ENCODE results near the gene ZNF668. TPM values are rescaled to one million over a fixed set of nuclear protein-coding genes. Genes with fewer than 3 reads are reported as not detected.

ZNF668 gene
- total and polyA plus RNA-seq, 2 of the 13 experiments (the other 11 are each of a cell fraction or from before 2014, with no cell fraction given), result 3.8 to 9.8 TPM

DNA sequence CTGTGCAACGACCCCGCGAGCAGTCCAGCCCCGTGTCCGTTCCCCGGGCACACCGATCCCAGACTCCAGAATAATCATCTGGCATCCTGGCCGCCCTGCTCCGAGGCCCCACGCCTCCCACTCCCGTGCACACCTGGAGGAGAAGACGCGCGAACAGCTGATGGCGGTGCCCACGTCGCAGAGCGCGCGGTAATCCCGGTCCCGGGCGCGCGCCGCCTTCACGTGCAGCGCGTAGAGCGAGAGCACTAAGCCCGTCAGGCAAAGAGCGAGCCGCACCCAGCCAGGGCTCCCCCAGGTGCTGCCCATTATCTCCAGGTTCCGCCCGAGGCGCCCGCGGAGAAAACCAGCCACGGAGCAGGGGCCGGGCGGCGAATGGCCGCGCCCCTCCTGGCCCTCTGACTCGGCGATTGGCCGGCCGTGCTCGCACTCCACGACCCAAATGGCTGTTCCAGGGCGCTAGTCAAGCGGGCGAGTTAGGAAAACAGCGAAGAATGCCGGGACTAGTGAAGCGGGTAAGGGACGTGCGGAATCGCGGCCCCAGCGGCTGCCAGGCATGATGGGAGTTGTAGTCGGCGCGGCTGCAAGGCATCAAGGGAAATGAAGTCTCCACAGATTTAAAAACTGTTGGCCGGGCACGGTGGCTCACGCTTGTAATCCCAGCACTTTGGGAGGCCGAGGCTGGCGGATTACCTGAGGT, 20.5 kb upstream of the ZNF668 start, which contains the start of gene VKORC1 (continued):
- TF ChIP-seq ZNF790 (CRISPR knock-in tag; IDR thresholded peaks at IDR 0.05; ENCODE audit: borderline replicate concordance) (no peak), HNRNPUL1 (IDR thresholded peaks at IDR 0.05; ENCODE audit: low read depth, low read length) (no peak), ZBTB49 (CRISPR knock-in tag; IDR thresholded peaks at IDR 0.05; ENCODE audit: borderline replicate concordance) (peak; percentile 69; the same call in 1 of the 2 replicates), SNAI1 (CRISPR knock-in tag; IDR thresholded peaks at IDR 0.05; ENCODE audit: borderline replicate concordance) (peak; percentile 91), EHMT2 (IDR thresholded peaks at IDR 0.05; ENCODE audit: borderline replicate concordance, low read depth, low read length) (no peak), ZNF143 (CRISPR knock-in tag; IDR thresholded peaks at IDR 0.05) (peak; percentile 98), ZSCAN21 (CRISPR knock-in tag; IDR thresholded peaks at IDR 0.05; ENCODE audit: borderline replicate concordance) (peak; percentile 69; the same call in 1 of the 2 replicates), MYNN (CRISPR knock-in tag; IDR thresholded peaks at IDR 0.05; ENCODE audit: low read depth) (0 out of 2 replicates have a peak, but pooled peaks have one; percentile 31), ZMYM4 (CRISPR knock-in tag; IDR thresholded peaks at IDR 0.05) (peak; percentile 59; the same call in 1 of the 2 replicates), ZNF784 (CRISPR knock-in tag; IDR thresholded peaks at IDR 0.05; ENCODE audit: borderline replicate concordance) (no peak)
- TF ChIP-seq, protein P1, sequence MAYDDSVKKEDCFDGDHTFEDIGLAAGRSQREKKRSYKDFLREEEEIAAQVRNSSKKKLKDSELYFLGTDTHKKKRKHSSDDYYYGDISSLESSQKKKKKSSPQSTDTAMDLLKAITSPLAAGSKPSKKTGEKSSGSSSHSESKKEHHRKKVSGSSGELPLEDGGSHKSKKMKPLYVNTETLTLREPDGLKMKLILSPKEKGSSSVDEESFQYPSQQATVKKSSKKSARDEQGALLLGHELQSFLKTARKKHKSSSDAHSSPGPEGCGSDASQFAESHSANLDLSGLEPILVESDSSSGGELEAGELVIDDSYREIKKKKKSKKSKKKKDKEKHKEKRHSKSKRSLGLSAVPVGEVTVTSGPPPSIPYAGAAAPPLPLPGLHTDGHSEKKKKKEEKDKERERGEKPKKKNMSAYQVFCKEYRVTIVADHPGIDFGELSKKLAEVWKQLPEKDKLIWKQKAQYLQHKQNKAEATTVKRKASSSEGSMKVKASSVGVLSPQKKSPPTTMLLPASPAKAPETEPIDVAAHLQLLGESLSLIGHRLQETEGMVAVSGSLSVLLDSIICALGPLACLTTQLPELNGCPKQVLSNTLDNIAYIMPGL (CRISPR knock-in tag; IDR thresholded peaks at IDR 0.05; ENCODE audit: borderline replicate concordance in 1 of 2, low read depth in 1 of 2), result peak; percentile 88 to 93; a peak in 3 of 4 replicates

Data from HepG2 (cell line).